Adrenal gland (tissue), 12 donors: ENCODE results near the gene NUMA1. TPM values are rescaled to one million over a fixed set of nuclear protein-coding genes. Genes with fewer than 3 reads are reported as not detected.

Experiments used
- DNase-seq, 7 donors: peaks; one replicate each; pipeline ENCODE4 v3.0.0-alpha.2; 2019 to 2020
- H3K27ac ChIP-seq, 5 donors: fragments of 200-600 bp; sonication (generic) in 4 of 5; 1 replicate in 3 of 5; 2 replicates in 2 of 5; pipeline versions ENCODE4 v1.5.1 to v1.8.0; 2016 to 2020; ENCODE audit warnings: mild to moderate bottlenecking in 1 of 5
- H3K27me3 ChIP-seq: fragments of 200-600 bp; 2 replicates; pipeline ENCODE4 v1.8.0; 2021
- H3K36me3 ChIP-seq, 2 donors: fragments of 200-600 bp; replicated peaks in 1 of 2; 1 replicate in 1 of 2; 2 replicates in 1 of 2; pipeline versions ENCODE4 v1.5.1 to v1.8.0; 2018 to 2022
- H3K4me1 ChIP-seq, 2 donors: fragments of 200-600 bp; replicated peaks in 1 of 2; 1 replicate in 1 of 2; 2 replicates in 1 of 2; pipeline versions ENCODE4 v1.5.1 to v1.8.0; 2018 to 2021
- H3K4me3 ChIP-seq, 4 donors: fragments of 200-600 bp; sonication (generic) in 3 of 4; one replicate each; pipeline ENCODE4 v1.5.1; 2016 to 2018
- H3K9me3 ChIP-seq, 3 donors: fragments of 200-600 bp; sonication (generic) in 1 of 3; replicated peaks in 1 of 3; 1 replicate in 2 of 3; 2 replicates in 1 of 3; pipeline versions ENCODE4 v1.5.1 to v1.8.0; 2016 to 2021
- CTCF ChIP-seq, 6 experiments: fragments of 450-650 bp in 4 of 6; fragments of 200-600 bp in 2 of 6; sonication (generic) in 1 of 6; IDR thresholded peaks; 1 replicate in 5 of 6; 2 replicates in 1 of 6; pipeline versions ENCODE4 v1.5.1 to v1.8.0; 2016 to 2021; ENCODE audit warnings: antibody characterized with exemption in 6 of 6, mild to moderate bottlenecking in 2 of 6, moderate library complexity in 1 of 6
- POLR2A ChIP-seq, 2 donors: fragments of 450-650 bp; IDR thresholded peaks; one replicate each; pipeline ENCODE4 v1.6.1; 2017; ENCODE audit warnings: antibody characterized with exemption in 2 of 2, mild to moderate bottlenecking in 2 of 2, moderate library complexity in 1 of 2
- WGBS, 4 donors: extraction: QIAGEN DNeasy Blood & Tissue Kit in 2 of 4; methylation state at CpG; one replicate each; pipeline versions ENCODE4 v1.1.5 to v1.1.7; 2013 to 2017; 5-methylcytosine and 5-hydroxymethylcytosine counted together
- intact Hi-C, 2 donors: fragments of 100-400 bp; cut with DNase I; formaldehyde crosslinking; loops; one replicate each; pipeline versions ENCODE4 v1.14.1 to v1.15.0; 2022 to 2023
- polyA plus RNA-seq, 3 donors: library from polyadenylated mRNA; stranded (reverse); fragments of 200-250 nt in 2 of 3; fragments of 350-450 nt in 1 of 3; fragmentation: Illumina TruSeq in 1 of 3; extraction: RNeasy Lipid Tissue Mini Kit (QIAGEN cat#74804) in 1 of 3; gene quantifications; one replicate each; pipeline ENCODE4 v1.2.3, GENCODE V29; 2013 to 2014
- total RNA-seq, 9 donors: library from RNA; depleted of rRNA in 4 of 9; stranded (reverse); fragments of >200 nt in 4 of 9; fragments of 120-200 nt in 1 of 9; fragmentation: NEBNext Ultra II Directional in 1 of 9; extraction: Animal tissue kit (Norgen Biotek cat#: 25700) in 1 of 9; gene quantifications; one replicate each; pipeline versions ENCODE4 v1.1.0 to v1.2.4, GENCODE V29; 2013 to 2023
- donor health status: healthy with polysubstance abuse.
- donor health status: Bipolar disorder and iron deficiency.
- donor health status: DM: yes; HTN: yes; CAD: no.
- donor health status: DM: no; HTN: no; CAD: no.
- donor health status: DM: no; HTN: no; CAD: no.
- donor health status: DM: yes; HTN: yes; CAD: no.

Gene NUMA1
- total and polyA plus RNA-seq, 12 donors = 86.7 to 677 (median 274) TPM

DNA sequence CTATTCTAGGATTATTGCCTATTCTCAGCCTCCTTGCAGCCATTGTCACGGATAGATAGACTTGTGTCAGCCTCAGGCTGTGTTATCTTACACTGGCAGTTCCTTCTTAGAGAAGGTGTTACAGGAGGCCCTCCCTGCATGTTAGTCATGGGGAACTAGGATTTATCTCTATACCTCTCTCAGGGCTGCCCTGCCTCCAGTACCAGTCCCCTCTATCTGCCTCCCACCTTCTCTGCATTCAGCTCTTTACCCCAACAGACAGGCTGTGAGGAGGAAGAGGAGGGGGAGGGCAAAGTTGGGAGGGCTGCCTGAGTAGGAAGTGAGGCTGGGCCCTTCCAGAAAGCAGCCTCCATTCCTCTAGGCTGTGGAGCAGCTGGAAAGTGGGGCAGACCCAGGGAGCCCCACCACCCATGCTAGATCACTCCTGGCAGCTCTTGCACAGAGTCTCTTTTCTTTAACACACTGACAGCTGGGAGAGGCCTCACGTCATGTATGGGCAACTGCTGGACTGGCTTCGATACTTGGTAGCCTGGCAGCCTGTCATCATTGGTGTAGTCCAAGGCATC lies 84.5 kb downstream of the NUMA1 start:
- Histone ChIP-seq H3K4me3 (no peak overlapping the region), H3K27ac (no peak overlapping the region), H3K4me1 (peaks cover 9 to 22% of the 10 kb centered on the region in 2 donors), H3K36me3 (no peaks in the 10 kb centered on the region), H3K27me3 (no peaks in the 10 kb centered on the region), H3K9me3 (no peaks in the 10 kb centered on the region)
- intact Hi-C loops = no loop called here
- no peak for DNase-seq
- WGBS, 4 donors = 83 to 100% (median 94%) methylated on average over 1 to 3 of the region's 3 CpGs
- no peak for TF ChIP-seq POLR2A (IDR thresholded peaks at IDR 0.05)
- no peak for TF ChIP-seq CTCF (IDR thresholded peaks at IDR 0.05)

- intact Hi-C loops = no loop called here
- no peak for DNase-seq
- WGBS, 4 donors = 87 to 95% (median 91%) methylated on average over 3 of the region's 3 CpGs
Observed at GRCh38 chr11:71994786-71995185, 85.6 kb downstream of the NUMA1 start.

GRCh38 chr11:71992136-71992730 lies 88.1 kb downstream of the NUMA1 start:
- H3K9me3 ChIP-seq = no peaks in the 10 kb centered on the region
- intact Hi-C loops = no loop called here
- H3K36me3 ChIP-seq = no peaks in the 10 kb centered on the region
- H3K4me1 ChIP-seq = no peaks in the 10 kb centered on the region
- no peak for DNase-seq
- no peaks in the 10 kb centered on the region for H3K27me3 ChIP-seq
- H3K4me3 ChIP-seq = no peak overlapping the region
- no peak overlapping the region for H3K27ac ChIP-seq
- no peak for TF ChIP-seq POLR2A (IDR thresholded peaks at IDR 0.05)
- TF ChIP-seq CTCF (IDR thresholded peaks at IDR 0.05) = no peak
- WGBS, 4 donors = 75 to 87% (median 84%) methylated on average over 3 of the region's 3 CpGs

More at GRCh38 chr11:71994786-71995185, 85.6 kb downstream of the NUMA1 start:
- no peak overlapping the region for H3K4me3 ChIP-seq
- H3K36me3 ChIP-seq = no peaks in the 10 kb centered on the region
- H3K27ac ChIP-seq = no peak overlapping the region
- H3K27me3 ChIP-seq = no peaks in the 10 kb centered on the region
- no peaks in the 10 kb centered on the region for H3K9me3 ChIP-seq
- TF ChIP-seq POLR2A (IDR thresholded peaks at IDR 0.05) (no peak), CTCF (IDR thresholded peaks at IDR 0.05) (no peak)
- peaks cover 3 to 12% of the 10 kb centered on the region in 2 donors for H3K4me1 ChIP-seq

GRCh38 chr11:71991494-71991893 lies 88.8 kb downstream of the NUMA1 start:
- Histone ChIP-seq H3K36me3 (no peaks in the 10 kb centered on the region), H3K4me3 (no peak overlapping the region), H3K27ac (peak overlapping the region in 1 of 5 donors; percentile 12), H3K27me3 (no peaks in the 10 kb centered on the region), H3K4me1 (no peaks in the 10 kb centered on the region), H3K9me3 (no peaks in the 10 kb centered on the region)
- TF ChIP-seq POLR2A (IDR thresholded peaks at IDR 0.05) (no peak), CTCF (IDR thresholded peaks at IDR 0.05) (no peak)
- WGBS, 4 donors = 67 to 92% (median 85%) methylated on average over 3 of the region's 3 CpGs
- intact Hi-C loops = no loop called here
- DNase-seq = no peak
